GM12878 (cell line): ENCODE data around the gene ADPRHL1.

Experiments
- BACH1 ChIP-seq: fragments of 450-650 bp; IDR thresholded peaks from 2 replicates; pipeline ENCODE4 v1.6.1; 2017; ENCODE audit warnings: mild to moderate bottlenecking, borderline replicate concordance
- CEBPB ChIP-seq, 2 experiments: fragments of 150-350 bp in 1 of 2; IDR thresholded peaks; 2 replicates each; pipeline ENCODE4 v1.6.1; 2012 to 2014; ENCODE audit warnings: low read depth in 2 of 2, low read length in 2 of 2, borderline replicate concordance in 1 of 2, inconsistent platforms in 1 of 2
- CREB1 ChIP-seq: IDR thresholded peaks from 2 replicates; pipeline ENCODE4 v1.6.1; 2012; ENCODE audit warnings: low read depth, mild to moderate bottlenecking, inconsistent platforms
- TARDBP ChIP-seq: IDR thresholded peaks from 2 replicates; pipeline ENCODE4 v1.6.1; 2016; ENCODE audit warnings: borderline replicate concordance
- ZNF217 ChIP-seq: fragments of 450-650 bp; IDR thresholded peaks from 2 replicates; pipeline ENCODE4 v1.6.1; 2017; ENCODE audit warnings: antibody characterized with exemption, mild to moderate bottlenecking
- TF ChIP-seq, protein P1 (sequence below): IDR thresholded peaks from 2 replicates; pipeline ENCODE4 v1.6.1; 2012; ENCODE audit warnings: low read depth, low read length, improper control_type of control experiment
- TF ChIP-seq, protein P2 (sequence below): fragments of 150-350 bp; IDR thresholded peaks from 2 replicates; pipeline ENCODE4 v1.6.1; 2014; ENCODE audit warnings: mild to moderate bottlenecking, low read depth, low read length
- TF ChIP-seq, protein P3 (sequence below), 3 experiments: IDR thresholded peaks in 2 of 3; conservative IDR thresholded peaks in 1 of 3; 2 replicates each; pipeline ENCODE4 v1.5.1; 2011; ENCODE audit warnings: low read depth in 3 of 3, low read length in 3 of 3, mild to moderate bottlenecking in 3 of 3, control low read depth in 2 of 3, moderate library complexity in 2 of 3, inconsistent platforms in 1 of 3, mixed read lengths in 1 of 3; ENCODE audit not compliant: control insufficient read depth in 2 of 3, insufficient read depth in 1 of 3; ENCODE audit errors: extremely low read depth in 1 of 3

GRCh38 chr13:113452942-113453901, at the start of gene ADPRHL1:
- TF ChIP-seq TARDBP (no peak), ZNF217 (no peak), BACH1 (no peak), CREB1 (no peak), CEBPB (IDR thresholded peaks at IDR 0.05; ENCODE audit: borderline replicate concordance in 1 of 2, low read depth in 2 of 2, low read length in 2 of 2) (no peak)
- TF ChIP-seq, protein P1, sequence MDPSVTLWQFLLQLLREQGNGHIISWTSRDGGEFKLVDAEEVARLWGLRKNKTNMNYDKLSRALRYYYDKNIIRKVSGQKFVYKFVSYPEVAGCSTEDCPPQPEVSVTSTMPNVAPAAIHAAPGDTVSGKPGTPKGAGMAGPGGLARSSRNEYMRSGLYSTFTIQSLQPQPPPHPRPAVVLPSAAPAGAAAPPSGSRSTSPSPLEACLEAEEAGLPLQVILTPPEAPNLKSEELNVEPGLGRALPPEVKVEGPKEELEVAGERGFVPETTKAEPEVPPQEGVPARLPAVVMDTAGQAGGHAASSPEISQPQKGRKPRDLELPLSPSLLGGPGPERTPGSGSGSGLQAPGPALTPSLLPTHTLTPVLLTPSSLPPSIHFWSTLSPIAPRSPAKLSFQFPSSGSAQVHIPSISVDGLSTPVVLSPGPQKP, result no peak
- TF ChIP-seq, protein P2, sequence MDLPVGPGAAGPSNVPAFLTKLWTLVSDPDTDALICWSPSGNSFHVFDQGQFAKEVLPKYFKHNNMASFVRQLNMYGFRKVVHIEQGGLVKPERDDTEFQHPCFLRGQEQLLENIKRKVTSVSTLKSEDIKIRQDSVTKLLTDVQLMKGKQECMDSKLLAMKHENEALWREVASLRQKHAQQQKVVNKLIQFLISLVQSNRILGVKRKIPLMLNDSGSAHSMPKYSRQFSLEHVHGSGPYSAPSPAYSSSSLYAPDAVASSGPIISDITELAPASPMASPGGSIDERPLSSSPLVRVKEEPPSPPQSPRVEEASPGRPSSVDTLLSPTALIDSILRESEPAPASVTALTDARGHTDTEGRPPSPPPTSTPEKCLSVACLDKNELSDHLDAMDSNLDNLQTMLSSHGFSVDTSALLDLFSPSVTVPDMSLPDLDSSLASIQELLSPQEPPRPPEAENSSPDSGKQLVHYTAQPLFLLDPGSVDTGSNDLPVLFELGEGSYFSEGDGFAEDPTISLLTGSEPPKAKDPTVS, result no peak
- TF ChIP-seq, protein P3, sequence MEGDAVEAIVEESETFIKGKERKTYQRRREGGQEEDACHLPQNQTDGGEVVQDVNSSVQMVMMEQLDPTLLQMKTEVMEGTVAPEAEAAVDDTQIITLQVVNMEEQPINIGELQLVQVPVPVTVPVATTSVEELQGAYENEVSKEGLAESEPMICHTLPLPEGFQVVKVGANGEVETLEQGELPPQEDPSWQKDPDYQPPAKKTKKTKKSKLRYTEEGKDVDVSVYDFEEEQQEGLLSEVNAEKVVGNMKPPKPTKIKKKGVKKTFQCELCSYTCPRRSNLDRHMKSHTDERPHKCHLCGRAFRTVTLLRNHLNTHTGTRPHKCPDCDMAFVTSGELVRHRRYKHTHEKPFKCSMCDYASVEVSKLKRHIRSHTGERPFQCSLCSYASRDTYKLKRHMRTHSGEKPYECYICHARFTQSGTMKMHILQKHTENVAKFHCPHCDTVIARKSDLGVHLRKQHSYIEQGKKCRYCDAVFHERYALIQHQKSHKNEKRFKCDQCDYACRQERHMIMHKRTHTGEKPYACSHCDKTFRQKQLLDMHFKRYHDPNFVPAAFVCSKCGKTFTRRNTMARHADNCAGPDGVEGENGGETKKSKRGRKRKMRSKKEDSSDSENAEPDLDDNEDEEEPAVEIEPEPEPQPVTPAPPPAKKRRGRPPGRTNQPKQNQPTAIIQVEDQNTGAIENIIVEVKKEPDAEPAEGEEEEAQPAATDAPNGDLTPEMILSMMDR (IDR thresholded peaks at IDR 0.05 in 2 of 3, conservative IDR thresholded peaks at IDR 0.05 in 1 of 3; ENCODE audit: control insufficient read depth in 2 of 3, extremely low read depth in 1 of 3, insufficient read depth in 1 of 3, low read depth in 3 of 3, low read length in 3 of 3), result no peak
